ENCODE data around the gene HDAC9. TPM values are rescaled to one million over a fixed set of nuclear protein-coding genes. Genes with fewer than 3 reads are reported as not detected.

Gene HDAC9
- total RNA-seq, 1 experiment from 2014 or later, result 17.1 TPM

GRCh38 chr7:18834577-18834976, 339.0 kb downstream of the HDAC9 start:
- H3K27ac ChIP-seq (ENCODE audit: low read length), result no peak overlapping the region

GRCh38 chr7:18835001-18835690, 339.6 kb downstream of the HDAC9 start:
- H3K27ac ChIP-seq (ENCODE audit: low read length), result no peak overlapping the region
- ATAC-seq (no peak), DNase-seq (ENCODE audit: low read depth, low spot score) (no peak)
- in situ Hi-C loops (cut with HindIII; ENCODE audit: low pct_unique_long_range_greater_than_20kb, low sequenced_read_pairs), result no loop called here
- H3K36me3 ChIP-seq (ENCODE audit: control insufficient read depth, insufficient read depth, low read length), result no peaks in the 10 kb centered on the region
- H3K9me3 ChIP-seq (ENCODE audit: control insufficient read depth, insufficient read depth, low read depth, low read length), result no peaks in the 10 kb centered on the region
- ChIA-PET CTCF (no interaction called here), POLR2A (no interaction called here)
- H3K27me3 ChIP-seq (ENCODE audit: control insufficient read depth, insufficient read depth, low read length), result no peaks in the 10 kb centered on the region
- intact Hi-C loops (cut with micrococcal nuclease; ENCODE audit: unreplicated experiment), result no loop called here
- no peak for TF ChIP-seq REST (IDR thresholded peaks at IDR 0.05; ENCODE audit: insufficient read depth in 1 of 2, low read depth in 2 of 2, low read length in 1 of 2)
- TF ChIP-seq TCF7L2 (IDR thresholded peaks at IDR 0.05; ENCODE audit: low read depth, low read length), result peak; percentile 64; the same call in 1 of the 2 replicates
- no peaks in the 10 kb centered on the region for H3K4me1 ChIP-seq (ENCODE audit: control insufficient read depth, insufficient read depth, low read length)
- BruUV-seq (replicated peaks), result no TSS peak
- H3K4me3 ChIP-seq (ENCODE audit: low read depth in 2 of 2, low read length in 2 of 2), result no peak overlapping the region

More at GRCh38 chr7:18834577-18834976, 339.0 kb downstream of the HDAC9 start:
- BruUV-seq (replicated peaks), result no TSS peak
- Histone ChIP-seq H3K4me3 (ENCODE audit: low read depth in 2 of 2, low read length in 2 of 2) (no peak overlapping the region), H3K9me3 (ENCODE audit: control insufficient read depth, insufficient read depth, low read depth, low read length) (no peaks in the 10 kb centered on the region), H3K36me3 (ENCODE audit: control insufficient read depth, insufficient read depth, low read length) (no peaks in the 10 kb centered on the region), H3K4me1 (ENCODE audit: control insufficient read depth, insufficient read depth, low read length) (no peaks in the 10 kb centered on the region), H3K27me3 (ENCODE audit: control insufficient read depth, insufficient read depth, low read length) (no peaks in the 10 kb centered on the region)
- intact Hi-C loops (cut with micrococcal nuclease; ENCODE audit: unreplicated experiment) (no loop called here), in situ Hi-C loops (cut with HindIII; ENCODE audit: low pct_unique_long_range_greater_than_20kb, low sequenced_read_pairs) (no loop called here)
- TF ChIP-seq POLR2AphosphoS5 (IDR thresholded peaks at IDR 0.05; ENCODE audit: low read depth, low read length), result no peak
- TF ChIP-seq TCF7L2 (IDR thresholded peaks at IDR 0.05; ENCODE audit: low read depth, low read length), result no peak
- TF ChIP-seq CTCF (IDR thresholded peaks at IDR 0.05), result no peak
- TF ChIP-seq SIN3A (IDR thresholded peaks at IDR 0.05; ENCODE audit: borderline replicate concordance, insufficient read depth, low read depth, low read length), result no peak
- no peak for TF ChIP-seq REST (IDR thresholded peaks at IDR 0.05; ENCODE audit: insufficient read depth in 1 of 2, low read depth in 2 of 2, low read length in 1 of 2)
- ATAC-seq (no peak), DNase-seq (ENCODE audit: low read depth, low spot score) (no peak)
- POLR2A ChIA-PET, result no interaction called here
- CTCF ChIA-PET, result no interaction called here
